ENCODE data around the gene PAX5. TPM values are rescaled to one million over a fixed set of nuclear protein-coding genes. Genes with fewer than 3 reads are reported as not detected.

PAX5 gene
- polyA plus RNA-seq, 2 of the 4 experiments (the other 2 are of a cell fraction) = not detected

GRCh38 chr9:37028420-37029031, 5.5 kb downstream of the PAX5 start:
- peak overlapping the region; percentile 96; the same call in 2 of the 3 replicates for H3K4me2 ChIP-seq
- H3K27ac ChIP-seq = no peak overlapping the region
- ATAC-seq (no peak), DNase-seq (ENCODE audit: low read depth in 1 of 2, low spot score in 1 of 2) (no peak), FAIRE-seq (no peak)
- TF ChIP-seq KDM1A (IDR thresholded peaks at IDR 0.05; ENCODE audit: low read depth) (no peak), EHMT2 (IDR thresholded peaks at IDR 0.05; ENCODE audit: low read depth) (no peak), JUNB (IDR thresholded peaks at IDR 0.05) (no peak), POLR2AphosphoS2 (conservative IDR thresholded peaks at IDR 0.05; ENCODE audit: low read length) (no peak), BHLHE40 (IDR thresholded peaks at IDR 0.05; ENCODE audit: low read depth, low read length) (no peak), RARB (CRISPR knock-in tag; IDR thresholded peaks at IDR 0.05) (no peak), RNF2 (IDR thresholded peaks at IDR 0.05; ENCODE audit: borderline replicate concordance, low read depth) (no peak), HOXA7 (CRISPR knock-in tag; IDR thresholded peaks at IDR 0.05) (no peak), ZC3H11A (IDR thresholded peaks at IDR 0.05) (no peak), FOSL2 (IDR thresholded peaks at IDR 0.05) (no peak), FOSL2 (CRISPR knock-in tag; IDR thresholded peaks at IDR 0.05) (no peak), HMGXB4 (CRISPR knock-in tag; IDR thresholded peaks at IDR 0.05; ENCODE audit: borderline replicate concordance) (no peak), CTCF (IDR thresholded peaks at IDR 0.05) (no peak), RFX5 (IDR thresholded peaks at IDR 0.05) (no peak), MAFK (IDR thresholded peaks at IDR 0.05; ENCODE audit: partially characterized antibody) (no peak), BCL3 (IDR thresholded peaks at IDR 0.05) (no peak), PHF8 (IDR thresholded peaks at IDR 0.05; ENCODE audit: borderline replicate concordance, low read depth) (no peak), KDM5A (IDR thresholded peaks at IDR 0.05) (no peak)
- peaks cover 22% of the 10 kb centered on the region for H3K4me1 ChIP-seq
- WGBS (ENCODE audit: missing lambda C conversion rate) = 85% methylated on average over 22 of the region's 22 CpGs
- CTCF ChIA-PET = interaction anchor here (2.6 kb wide), 1 partner anchor 155 kb away, joined by 8 read pairs; no protein-coding TSS in a partner anchor
- H3K4me3 ChIP-seq = no peak overlapping the region; the same call in 2 of the 3 replicates
- no peaks in the 10 kb centered on the region for H3K9me3 ChIP-seq
- POLR2A ChIA-PET = no interaction called here

GRCh38 chr9:37027582-37028419, 6.3 kb downstream of the PAX5 start:
- peak overlapping the region; percentile 40 for H3K4me3 ChIP-seq
- CTCF ChIA-PET = interaction anchor here (1.4 to 2.6 kb wide), 3 partner anchors 53 to 155 kb away, joined by 3 to 8 read pairs (median 7); no protein-coding TSS in a partner anchor
- no peak for TF ChIP-seq JUN (IDR thresholded peaks at IDR 0.05)
- no peak for TF ChIP-seq FOSB (CRISPR knock-in tag; IDR thresholded peaks at IDR 0.05)
- TF ChIP-seq TFCP2L1 (CRISPR knock-in tag; IDR thresholded peaks at IDR 0.05) = no peak
- peak; percentile 12; the same call in 1 of the 2 replicates for TF ChIP-seq EHMT2 (IDR thresholded peaks at IDR 0.05; ENCODE audit: low read depth)
- no peak for TF ChIP-seq EP300 (IDR thresholded peaks at IDR 0.05)
- peak; percentile 59; the same call in 1 of the 2 replicates for TF ChIP-seq ZSCAN20 (CRISPR knock-in tag; IDR thresholded peaks at IDR 0.05)
- TF ChIP-seq RNF2 (IDR thresholded peaks at IDR 0.05; ENCODE audit: borderline replicate concordance, low read depth) = peak; percentile 54; the same call in 1 of the 2 replicates
- no peak for TF ChIP-seq MAZ (IDR thresholded peaks at IDR 0.05; ENCODE audit: borderline replicate concordance, low read depth, low read length)
- no peak for TF ChIP-seq POLR2A (IDR thresholded peaks at IDR 0.05; ENCODE audit: low read length)
- TF ChIP-seq SMC3 (IDR thresholded peaks at IDR 0.05) = no peak
- TF ChIP-seq FOSL2 (IDR thresholded peaks at IDR 0.05) = no peak
- TF ChIP-seq FOSL2 (CRISPR knock-in tag; IDR thresholded peaks at IDR 0.05) = no peak
- peak; percentile 97 for TF ChIP-seq REST (IDR thresholded peaks at IDR 0.05)
- no peak for TF ChIP-seq EHF (CRISPR knock-in tag; IDR thresholded peaks at IDR 0.05)
- TF ChIP-seq MAFK (IDR thresholded peaks at IDR 0.05; ENCODE audit: partially characterized antibody) = no peak

More at GRCh38 chr9:37027582-37028419, 6.3 kb downstream of the PAX5 start:
- Histone ChIP-seq H3K27ac (no peak overlapping the region), H3K4me2 (peak overlapping the region; percentile 96), H3K4me1 (peaks cover 22% of the 10 kb centered on the region), H3K9me3 (no peaks in the 10 kb centered on the region)
- 10% methylated on average over 16 of the region's 58 CpGs for WGBS (ENCODE audit: missing lambda C conversion rate)
- DNase-seq (ENCODE audit: low read depth in 1 of 2, low spot score in 1 of 2) (peak; percentile 94 to 100), FAIRE-seq (no peak), ATAC-seq (peak; percentile 86 to 95)
- POLR2A ChIA-PET = interaction anchor here (0.5 to 0.7 kb wide), 4 partner anchors 9 to 324 kb away, joined by 3 to 4 read pairs (median 4); partner anchors contain the start of gene ZCCHC7

Measured in A549 (cell line).